GM12872 (cell line): ENCODE results near the gene DDAH2.

Source experiments
- CTCF ChIP-seq: IDR thresholded peaks from 3 replicates; pipeline ENCODE4 v1.5.1; 2011; ENCODE audit warnings: low read depth, mild to moderate bottlenecking, low read length, moderate library complexity; ENCODE audit not compliant: insufficient read depth

Gene DDAH2

GRCh38 chr6:31758281-31758680, 29.2 kb upstream of the DDAH2 start:
- TF ChIP-seq CTCF = no peak

- TF ChIP-seq CTCF = no peak
Measured at GRCh38 chr6:31752739-31753319, 23.7 kb upstream of the DDAH2 start.

- TF ChIP-seq CTCF = no peak
Measured at GRCh38 chr6:31750411-31751022, 21.4 kb upstream of the DDAH2 start.

GRCh38 chr6:31749301-31750036, 20.4 kb upstream of the DDAH2 start:
- TF ChIP-seq CTCF = no peak

GRCh38 chr6:31744422-31744821, 15.3 kb upstream of the DDAH2 start:
- no peak for TF ChIP-seq CTCF

- TF ChIP-seq CTCF = no peak
Measured at GRCh38 chr6:31742894-31743293, 13.8 kb upstream of the DDAH2 start.

- no peak for TF ChIP-seq CTCF
Measured at GRCh38 chr6:31741815-31742214, 12.7 kb upstream of the DDAH2 start.
